A172 (cell line): ENCODE measurements around the gene SLC25A22. TPM values are rescaled to one million over a fixed set of nuclear protein-coding genes. Genes with fewer than 3 reads are reported as not detected.

Experiments used
- DNase-seq: peaks from one replicate; pipeline ENCODE4 v3.0.0-alpha.2; 2015; ENCODE audit warnings: low spot score
- total RNA-seq: library from RNA; depleted of rRNA; stranded (reverse); fragments of >200 nt; shearing (Covaris generic); gene quantifications from 2 replicates; pipeline ENCODE4 v1.2.3, GENCODE V29; 2014

Gene SLC25A22
- total RNA-seq, 1 experiment from 2014 or later = 46.5 TPM

DNA sequence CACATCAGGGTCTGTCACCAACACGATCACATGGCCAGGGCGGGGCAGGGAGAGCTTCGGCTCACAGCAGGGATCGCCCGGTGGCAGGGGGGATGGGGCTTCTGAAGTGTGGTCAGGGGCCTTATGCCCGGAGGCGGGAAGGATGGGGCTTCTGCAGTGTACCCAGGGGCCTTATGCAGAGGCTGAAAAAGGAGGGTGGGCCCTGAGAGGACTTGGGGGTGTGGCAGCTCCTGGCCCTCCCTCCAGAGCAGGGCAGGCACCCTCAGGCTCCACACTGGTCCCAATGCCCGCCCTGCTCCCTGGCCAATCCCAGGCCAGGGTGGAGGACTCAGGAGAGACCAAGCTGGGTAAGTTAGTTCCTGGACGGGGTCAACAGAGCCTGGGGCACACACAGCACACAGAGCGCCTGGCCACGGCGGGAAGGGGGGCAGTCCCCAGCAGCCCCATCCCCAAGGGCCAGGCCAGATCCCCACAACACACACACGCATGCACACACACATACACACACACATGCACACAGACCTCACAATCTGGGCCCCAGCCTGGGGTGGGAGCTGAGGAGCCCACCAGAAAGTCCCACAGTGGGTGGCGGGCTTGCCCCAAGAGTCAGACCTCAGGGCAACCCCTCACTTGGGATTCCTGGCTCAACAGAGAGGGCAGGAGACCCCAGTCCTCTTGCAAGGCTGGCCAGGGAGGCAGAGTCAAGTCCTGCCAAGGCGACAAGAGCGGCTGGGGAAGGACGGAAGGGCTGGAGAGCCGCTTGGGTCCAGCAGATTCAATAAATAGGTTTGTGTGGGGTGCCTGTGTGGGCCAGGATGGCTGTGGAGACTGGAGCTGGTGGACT is 7.1 kb downstream of the SLC25A22 start:
- DNase-seq = peak; percentile 81

DNA sequence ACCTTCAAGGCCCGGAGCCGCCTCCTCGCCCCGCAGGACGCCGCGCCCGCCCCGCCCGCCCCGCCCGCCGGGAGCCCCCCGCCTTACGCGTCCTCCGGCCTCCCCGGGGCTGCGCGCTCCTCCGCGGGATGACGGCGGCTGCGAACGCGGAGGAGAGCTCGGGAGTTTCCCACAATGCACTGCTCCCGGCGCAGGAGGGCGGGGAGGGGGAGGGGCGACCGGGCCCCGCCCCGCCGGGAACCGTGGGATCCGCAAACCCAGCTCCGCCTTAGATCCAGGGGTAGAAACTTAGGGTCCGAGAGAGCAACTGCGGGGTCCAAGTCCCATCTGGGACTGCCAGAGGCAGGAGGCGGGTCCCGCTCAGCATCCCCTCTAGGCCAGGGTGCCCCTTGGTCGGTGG is 8.1 kb downstream of the SLC25A22 start, which contains the start of gene CEND1:
TSS of gene CEND1 (minus strand) at position 148 of the 400 bp plus-strand sequence. CDS start 1,514 bp downstream, outside the sequence.
- no peak for DNase-seq

DNA sequence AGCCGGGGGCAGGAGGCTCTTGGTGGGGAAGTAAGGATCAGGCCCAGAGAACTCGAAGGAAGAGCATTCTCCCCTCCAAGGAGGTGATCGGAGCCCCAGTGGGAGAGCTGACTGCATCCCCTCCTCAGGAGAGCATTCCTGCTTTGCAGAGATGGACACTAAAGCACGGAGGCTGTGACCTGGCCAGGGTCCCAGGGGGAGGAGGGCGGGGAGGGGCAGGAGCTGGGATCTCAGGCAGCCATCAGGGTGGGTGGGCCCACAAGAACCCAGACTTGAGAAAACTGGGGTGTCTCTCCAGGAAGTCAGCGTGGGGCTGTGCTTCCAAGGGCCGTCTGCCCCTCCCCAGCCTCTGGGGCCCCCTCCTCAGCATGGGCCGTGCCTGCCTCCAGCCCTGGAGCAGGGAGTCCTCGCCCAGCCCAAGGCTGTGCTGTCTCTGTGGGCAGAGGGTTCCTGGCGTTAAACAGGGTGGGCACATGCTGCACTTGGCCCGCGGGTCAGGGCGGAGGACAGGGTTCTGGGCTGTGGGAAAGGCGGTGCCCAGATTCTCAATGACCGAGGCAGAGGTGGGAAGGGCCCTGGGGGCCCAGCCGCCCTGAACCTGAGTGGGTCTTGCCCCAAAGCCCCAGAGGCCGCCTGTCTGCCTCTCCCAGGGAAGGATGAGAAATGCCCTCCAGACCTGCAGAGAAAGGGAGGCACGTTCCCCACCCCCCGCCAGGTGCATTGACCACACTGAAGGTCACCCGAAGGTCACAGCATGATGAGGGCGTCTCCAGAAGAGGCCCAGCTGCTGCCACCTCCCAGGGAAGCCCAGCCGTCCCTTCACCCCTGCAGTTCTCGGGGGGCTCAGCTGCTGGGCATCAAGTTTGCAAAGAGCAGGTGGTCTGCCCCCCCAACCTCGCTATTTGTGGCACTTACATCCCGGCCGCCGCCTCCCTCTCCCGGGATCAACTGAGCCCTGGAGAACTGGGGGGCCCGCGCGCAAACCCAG is 8.8 kb downstream of the SLC25A22 start:
- DNase-seq = no peak

DNA sequence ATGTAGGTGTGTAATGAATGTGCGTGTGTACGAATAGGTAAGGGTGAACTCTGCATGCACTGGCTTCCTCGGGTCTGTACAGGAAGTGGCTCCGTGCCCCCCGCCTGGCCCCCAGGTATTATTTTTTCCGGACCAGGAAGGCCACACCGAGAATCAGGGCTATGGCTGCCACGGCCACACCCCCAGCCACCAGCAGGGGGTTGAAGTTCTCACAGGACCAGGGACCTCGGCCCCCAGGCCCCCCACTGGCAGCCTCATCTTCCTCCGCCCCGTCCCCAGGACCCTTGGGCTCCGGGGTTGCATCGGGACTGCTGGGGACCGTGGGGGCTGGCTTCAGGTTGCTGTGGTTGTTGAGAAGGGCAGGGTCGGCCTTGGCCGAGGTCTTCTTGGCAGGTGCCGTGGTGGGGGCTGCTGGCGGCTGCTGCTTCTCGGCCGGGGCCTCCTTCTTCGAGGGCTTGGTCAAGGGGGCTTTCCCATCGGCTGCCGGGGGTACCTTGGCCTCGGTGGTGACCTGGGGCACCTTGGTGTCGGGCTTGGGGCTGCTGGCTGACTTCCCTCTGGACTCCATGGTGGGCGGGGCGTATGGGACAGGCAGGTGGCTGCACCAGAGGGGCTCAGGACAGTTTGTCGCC is 10.0 kb downstream of the SLC25A22 start:
- no peak for DNase-seq

DNA sequence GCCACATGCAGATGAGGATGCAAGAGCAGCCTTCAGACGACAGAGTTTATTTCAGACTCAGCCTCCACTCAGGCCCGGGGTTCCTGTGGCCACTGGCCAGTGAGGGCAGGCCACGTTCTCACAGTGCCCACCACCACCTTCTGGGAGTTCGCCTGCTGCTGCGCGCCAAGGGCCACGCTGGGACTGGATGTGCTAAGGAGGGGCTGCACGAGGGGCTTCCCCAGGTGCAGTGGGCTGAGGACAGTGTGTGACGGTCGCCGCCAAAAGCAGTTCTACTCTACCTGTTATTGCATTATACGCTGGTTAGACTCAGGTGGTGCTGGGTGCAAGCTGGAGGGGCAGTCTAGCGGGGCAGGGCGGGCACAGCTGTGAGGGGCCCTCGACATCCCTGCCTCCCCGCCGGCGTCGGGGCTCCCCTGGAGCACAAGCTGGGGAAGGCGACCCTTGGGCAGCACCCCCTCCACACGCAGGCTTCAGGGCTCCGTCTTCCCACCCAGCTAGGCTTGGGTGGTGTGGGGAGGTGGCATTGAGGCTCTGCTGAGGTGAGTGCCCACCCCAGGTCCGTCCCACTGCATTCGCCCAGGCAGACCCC is 10.9 kb downstream of the SLC25A22 start:
- DNase-seq = no peak

DNA sequence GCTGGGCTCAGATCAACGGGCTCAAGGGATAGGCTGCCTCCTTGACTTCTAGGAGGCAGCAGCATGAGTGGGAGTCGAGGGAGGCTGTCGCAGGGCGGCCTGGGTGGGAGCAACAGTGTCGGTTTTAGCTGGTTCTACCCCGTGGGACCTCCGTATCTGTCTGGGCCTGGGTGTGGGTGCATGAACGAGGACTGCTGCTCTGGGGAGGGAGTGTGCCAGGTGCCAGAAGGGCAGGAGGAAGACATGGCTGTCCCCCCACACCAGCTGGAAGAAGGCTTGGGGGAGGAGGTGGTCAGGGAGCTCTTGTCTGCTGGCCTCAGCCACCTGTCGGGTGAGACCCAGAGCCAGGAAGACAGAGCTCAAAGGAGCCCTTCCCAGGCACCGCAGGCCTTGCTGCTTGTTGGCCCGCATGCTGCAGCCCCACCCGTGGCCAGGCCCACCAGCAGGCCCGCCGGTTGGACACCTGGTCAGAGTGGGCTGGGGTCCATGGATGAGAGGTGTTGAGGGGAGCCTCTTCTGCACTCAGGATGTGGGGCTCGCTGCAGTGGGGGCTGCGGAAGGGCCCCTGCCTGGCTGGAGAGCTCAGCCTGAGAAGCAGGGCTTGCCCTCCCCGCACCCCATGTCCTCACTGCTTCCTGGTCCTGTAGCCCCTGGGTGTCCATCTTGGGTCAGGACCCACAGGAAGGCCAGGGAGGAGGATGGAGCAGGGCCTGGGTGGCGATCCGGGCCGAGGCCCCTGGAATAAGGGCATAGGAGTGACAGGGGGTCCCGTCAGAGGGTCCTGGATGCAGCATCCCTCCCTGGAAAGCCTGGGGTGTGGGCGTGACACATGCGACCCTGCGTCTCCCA is 11.6 kb downstream of the SLC25A22 start:
- no peak for DNase-seq

DNA sequence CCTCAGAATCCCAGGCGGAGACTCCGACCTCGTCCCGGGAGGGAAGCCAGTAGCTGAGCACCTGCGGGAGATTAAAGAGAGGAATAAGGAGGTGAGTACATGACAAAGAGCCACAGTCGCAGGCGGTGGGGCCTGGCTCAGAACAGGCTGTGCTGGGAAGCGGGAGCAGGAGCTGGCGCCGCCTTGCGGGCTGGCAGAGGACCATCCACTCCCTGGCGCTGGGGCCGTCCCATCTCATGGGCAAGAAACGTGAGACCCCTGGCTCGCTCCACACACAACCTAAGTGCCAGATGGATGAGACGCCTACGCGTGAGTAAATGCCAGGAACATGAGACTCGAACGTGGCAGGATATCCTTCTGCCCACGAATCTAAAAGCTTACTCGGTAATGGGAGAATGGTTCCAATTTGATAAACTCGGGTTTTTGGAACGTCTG is 14.5 kb downstream of the SLC25A22 start:
- no peak for DNase-seq

DNA sequence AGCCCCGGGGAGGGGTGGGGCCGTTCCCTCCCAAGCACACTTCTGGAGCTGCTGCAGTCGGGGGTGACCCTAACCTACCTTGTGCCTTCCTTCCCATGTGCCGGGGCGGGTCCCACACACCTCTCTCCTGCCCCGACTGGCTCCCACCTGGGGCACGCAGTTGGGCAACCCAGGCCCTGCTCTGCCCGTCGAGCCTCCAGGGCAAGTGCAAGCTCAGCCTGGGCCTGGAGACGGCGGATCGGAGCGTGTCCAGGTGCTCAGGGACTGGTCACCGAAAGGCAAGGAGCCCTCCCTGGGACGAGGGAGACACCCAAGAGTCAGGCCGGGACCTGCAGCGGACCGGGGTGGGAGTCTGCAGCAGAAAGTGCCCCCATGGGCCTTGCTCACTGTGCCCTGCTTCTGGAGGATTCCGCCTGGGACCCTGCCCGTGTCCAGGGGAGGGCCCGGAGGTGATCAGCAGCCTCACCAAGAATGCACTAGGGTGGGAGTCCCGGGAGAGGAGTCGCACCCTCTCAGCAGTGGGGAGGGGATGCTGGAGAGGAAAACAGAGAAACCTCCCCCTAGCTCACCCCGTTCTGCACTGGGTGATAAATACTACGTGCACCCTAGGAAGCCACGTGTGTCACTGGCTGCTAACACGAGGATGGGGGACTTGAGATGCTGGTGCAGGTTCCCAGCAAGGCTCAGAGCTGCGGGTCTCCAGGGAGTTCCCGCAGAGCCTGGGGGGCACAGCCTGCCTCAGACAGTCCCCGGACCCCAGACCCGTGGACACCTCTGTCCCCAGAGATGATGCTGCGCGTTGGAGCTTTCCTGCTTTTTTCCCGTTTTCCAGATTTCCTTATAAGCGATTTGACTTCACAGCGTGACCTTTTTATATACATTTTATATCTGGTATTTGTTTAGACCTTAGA is 15.6 kb downstream of the SLC25A22 start:
- no peak for DNase-seq

DNA sequence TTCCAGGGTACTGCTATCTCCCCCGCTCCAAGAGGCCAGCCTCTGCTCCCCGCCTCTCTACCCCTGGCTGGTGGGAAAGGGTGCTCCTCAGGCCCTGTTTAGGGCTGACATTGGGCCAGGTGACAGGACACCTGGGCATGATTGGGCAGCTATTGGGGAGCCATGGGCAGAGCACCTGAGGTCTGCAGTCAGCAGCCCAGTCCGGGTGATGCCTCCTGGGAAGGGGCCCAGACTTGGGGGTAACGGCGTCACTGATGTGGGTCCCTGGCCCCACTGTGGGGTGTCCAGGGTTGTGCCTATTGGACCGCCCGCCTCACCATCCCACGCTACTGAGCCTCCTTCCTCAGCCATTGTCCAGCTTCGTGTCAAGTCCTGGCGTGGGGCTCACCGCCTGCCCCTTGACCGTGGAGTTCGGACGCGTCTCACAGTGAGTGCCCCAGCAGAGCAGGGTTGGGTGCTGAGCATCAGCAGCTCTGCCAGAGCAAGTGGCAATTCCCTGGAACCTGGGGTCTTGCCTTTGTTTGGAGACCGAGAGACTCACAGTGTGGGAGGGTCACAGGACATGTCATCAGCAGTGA is 18.0 kb downstream of the SLC25A22 start:
- DNase-seq = no peak

DNA sequence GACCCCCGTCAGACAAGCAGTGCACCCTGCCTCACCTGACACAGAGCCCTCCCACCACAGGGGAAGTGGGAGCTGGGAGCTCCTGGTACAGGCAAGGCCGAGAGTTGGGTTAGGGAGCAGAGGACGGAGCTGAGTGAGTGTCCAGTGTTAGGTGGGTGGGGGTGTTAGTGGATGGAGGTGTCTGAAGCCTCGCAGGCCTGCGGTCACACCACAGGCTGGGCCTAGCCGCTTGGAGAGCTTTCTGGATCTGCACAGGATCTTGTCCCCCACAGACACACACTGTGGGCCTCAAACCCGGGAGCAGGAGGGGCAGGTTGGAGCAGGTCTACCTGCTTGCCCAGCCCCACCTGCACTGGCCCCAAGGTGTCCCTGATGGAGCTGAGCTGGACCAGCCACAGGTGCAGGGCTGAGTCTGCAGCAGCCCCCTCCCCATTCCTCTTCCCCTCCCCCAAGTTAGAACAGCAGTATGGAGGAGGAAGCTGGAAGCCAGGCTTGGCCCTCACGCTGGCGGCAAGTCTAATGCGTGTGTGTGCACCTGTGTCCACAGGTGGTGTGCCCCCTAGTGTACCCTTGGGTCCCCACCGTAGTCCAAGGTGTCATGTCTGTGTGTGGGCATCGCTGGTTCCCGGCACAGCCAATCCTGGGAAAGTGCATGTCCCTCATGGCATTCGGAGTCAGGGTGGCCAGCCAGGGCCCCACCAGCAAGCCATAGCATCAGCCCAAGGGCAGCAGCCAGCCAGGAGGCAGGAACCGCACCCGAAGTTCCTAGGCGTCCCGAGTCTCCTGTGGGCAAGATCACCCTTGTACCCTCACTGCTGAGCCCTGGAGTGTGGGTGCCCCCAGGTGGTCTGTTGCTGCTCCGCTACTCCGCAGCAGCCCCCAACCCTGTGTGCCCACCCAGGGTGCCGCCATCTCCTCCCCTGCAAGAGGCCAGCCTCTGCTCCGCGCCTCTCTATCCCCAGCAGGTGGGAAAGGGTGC is 18.8 kb downstream of the SLC25A22 start:
- DNase-seq = no peak

DNA sequence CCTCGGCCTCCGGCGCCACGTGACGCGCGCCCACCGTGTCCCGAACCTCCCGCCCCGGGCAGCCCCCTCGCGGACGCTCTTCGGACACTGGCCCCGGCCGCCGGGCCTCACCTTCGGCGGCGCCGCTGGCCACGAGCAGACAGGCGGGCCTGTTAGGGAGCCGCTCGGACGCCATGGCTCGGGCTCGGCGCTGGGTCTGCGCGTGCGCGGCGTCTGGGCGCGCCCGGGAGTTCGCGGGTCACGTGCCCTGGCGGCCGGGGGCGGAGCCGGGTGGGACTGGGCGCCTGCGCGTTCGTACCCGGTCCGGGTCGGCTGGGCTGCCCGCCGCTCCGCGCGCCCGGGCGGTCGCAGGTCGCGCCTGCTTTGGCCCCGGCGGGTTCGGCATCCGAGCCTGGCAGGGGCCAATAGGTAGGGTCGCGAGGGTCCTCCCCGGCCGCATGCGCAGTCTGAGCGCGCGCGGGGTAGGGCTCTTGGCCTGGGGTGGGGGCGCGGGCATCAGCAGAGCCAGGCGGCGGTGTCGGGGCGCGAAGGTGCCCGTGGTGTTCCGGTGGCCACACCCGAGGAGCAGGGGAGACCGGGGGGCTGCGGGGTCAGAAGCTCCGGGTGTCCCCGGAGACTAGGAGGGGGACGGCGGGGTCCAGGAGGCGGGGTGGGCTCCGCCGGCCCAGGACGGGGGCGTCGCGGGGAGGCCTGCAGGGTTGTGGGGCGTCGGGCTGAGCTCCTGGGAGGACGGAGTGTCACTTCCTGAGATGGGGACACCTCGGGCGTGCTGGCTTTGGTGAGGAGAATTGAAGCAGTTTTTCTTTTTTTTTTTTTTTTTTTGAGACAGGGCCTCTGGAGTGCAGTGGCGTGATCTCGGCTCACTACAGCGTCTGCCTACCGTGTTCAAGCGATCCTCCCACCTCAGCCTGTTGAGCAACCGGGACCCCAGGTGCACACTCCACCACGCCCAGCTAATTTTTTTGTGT is 20.5 kb downstream of the SLC25A22 start, which contains the start of gene GATD1:
TSS of gene GATD1 (minus strand) at position 200 of the 968 bp plus-strand sequence. CDS start at position 175, 25 bp downstream.
- DNase-seq = peak; percentile 77

DNA sequence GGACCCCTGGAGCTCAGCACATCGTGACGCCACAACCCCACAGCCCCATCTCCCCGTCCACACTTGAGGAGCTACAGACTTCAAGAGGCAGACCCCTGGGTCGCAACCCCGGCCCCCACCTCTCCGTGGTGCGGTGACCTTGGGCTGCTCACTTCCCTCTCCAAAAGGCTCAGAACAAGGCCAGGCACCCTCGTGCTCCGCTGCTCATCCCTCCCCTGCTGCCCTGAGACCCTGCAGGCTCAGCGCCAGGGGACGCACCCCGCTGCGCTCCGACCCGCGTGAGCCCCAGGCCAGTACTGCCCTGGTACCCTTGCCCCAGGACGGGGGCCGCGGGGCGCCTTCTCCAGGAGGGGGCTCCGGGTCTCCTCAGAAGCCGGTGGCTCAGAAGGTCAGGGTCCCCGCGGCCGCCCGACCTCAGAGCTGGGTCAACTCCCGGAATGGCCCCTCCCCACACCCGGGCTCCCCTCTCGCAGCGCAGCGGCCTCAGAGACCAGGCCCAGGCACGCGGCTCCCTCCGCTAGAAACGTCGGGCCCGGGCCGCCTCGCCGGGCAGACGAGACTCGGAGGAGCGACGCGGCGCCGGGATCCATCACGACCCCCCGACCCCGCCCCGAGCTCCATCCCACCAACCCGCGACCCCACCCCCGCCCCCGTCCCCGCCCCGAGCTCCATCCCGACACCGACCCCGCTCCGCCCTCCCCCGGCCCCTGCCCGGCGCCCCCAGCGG is 21.4 kb downstream of the SLC25A22 start:
- DNase-seq = no peak

DNA sequence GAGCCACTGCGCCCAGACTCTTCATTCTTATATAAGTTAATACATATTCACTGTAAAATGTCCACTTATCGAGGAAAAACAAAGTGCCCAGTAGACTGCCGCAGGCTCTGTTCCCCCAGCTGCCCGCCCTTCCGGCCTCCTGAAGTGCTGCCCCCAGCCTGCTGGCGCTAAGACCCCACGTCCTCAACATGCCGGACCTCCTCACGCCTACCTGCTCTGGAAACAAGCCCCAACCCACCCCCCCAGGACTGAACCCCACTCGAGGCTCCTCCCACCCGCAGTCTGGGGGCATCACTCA is 21.9 kb downstream of the SLC25A22 start:
- DNase-seq = no peak

DNA sequence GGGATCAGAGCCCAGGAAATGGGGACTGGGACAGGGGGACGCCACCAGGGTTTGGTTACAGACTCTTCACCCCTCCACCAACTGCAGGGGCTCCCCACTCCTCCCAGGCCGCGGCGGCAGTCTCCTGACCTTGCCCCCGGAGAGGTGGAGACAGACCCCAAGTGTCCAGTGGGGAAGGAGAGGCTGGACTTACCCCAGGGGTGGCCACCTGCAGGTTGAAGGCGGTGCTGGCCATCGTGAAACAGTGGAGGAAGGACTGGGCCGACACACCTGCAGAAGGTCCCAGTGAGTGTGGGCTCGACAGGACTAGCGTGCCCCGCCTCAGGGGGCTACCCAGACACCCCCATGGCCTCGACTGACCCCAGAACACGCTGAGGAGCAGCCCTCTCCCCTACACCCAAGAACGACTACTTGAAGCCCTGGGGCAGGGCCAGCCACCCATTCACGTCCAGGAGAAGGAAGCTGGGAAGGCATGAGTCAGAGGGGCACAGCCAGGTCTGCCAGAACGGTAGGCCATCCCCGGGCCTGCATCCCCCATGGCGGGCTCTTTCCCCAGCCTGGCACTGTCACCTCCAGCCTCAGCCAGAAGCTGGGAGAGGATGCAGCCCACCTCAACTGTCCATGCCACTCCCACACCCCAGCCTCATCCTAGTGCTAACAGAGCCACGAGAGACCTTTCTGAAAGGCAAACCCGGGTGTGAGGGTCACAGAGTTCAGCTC is 23.0 kb downstream of the SLC25A22 start:
- peak; percentile 66 for DNase-seq

DNA sequence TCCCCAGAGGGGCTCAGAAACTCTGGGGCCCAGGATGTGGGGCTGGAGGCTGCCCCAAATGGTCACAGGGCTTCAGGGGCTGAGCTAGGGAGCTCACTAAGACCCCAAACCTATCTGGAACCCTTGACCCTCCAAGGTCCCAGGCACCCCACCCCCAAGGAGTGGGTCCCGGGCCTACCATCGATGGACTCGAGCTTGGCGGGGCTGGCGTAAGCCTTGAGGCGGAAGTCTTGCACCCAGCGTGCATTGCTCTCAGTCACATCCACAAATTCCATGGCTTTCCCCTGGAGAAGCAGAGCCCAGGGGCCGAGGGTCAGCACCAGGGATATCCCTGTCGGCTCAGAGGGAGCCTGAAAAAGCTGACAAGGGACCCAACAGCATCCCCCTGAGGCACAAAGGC is 24.3 kb downstream of the SLC25A22 start:
- DNase-seq = no peak
